Measurements from ENCODE around the gene GGA1.

GRCh38 chr22:37675930-37676735, 67.5 kb downstream of the GGA1 start:
- TF ChIP-seq POLR2A (IDR thresholded peaks at IDR 0.05) (no peak), CTCF (IDR thresholded peaks at IDR 0.05) (no peak)
